GM19035 (cell line): Measurements from ENCODE around the gene RUNX1.

Experiments
- ATAC-seq: cut with Tn5 transposase; IDR thresholded peaks from one replicate; pipeline ENCODE4 v1.9.1; 2021; ENCODE audit not compliant: unreplicated experiment

RUNX1 gene

DNA sequence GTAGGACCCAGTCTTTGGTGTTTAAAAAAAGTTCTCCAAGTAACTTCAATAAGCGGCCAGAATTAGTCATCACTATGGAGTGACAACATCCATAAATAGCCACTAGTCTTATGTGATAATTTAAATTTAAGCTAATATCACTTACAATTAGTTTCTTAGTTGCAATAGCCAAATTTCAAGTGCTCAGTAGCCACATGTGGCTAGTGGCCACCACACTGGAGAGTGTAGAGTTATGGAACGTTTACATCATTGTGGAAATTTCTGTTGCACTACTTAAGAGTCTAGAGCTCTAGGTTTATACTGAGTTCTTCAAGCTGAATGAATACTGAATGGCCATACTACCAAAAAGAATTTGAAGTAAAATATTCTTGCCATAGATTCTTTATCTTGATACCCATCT is 121.1 kb downstream of the RUNX1 start:
- ATAC-seq: no peak

- ATAC-seq: no peak
Observed at GRCh38 chr21:34926803-34927467, 122.2 kb downstream of the RUNX1 start.

DNA sequence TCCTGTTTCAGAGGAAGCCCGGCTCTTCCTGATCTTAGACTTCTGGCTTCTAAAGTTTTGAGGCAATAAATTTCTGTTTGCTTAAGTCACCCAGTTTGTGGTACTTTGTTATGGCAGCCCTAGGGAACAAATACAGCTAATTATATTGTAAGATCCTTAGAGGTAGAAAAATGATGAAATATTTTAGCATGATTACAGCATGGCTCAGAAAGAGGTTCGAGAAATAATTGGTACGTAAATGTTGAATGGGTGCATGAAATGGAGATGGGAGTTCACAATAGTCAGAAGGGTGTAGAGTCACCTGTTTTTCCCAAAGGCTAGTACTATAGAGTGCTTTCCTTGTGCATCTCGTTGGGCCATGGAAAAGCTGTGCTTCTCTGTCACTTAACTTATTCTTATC is 123.5 kb downstream of the RUNX1 start:
- no peak for ATAC-seq

GRCh38 chr21:34924771-34925419 is 124.2 kb downstream of the RUNX1 start:
- no peak for ATAC-seq

DNA sequence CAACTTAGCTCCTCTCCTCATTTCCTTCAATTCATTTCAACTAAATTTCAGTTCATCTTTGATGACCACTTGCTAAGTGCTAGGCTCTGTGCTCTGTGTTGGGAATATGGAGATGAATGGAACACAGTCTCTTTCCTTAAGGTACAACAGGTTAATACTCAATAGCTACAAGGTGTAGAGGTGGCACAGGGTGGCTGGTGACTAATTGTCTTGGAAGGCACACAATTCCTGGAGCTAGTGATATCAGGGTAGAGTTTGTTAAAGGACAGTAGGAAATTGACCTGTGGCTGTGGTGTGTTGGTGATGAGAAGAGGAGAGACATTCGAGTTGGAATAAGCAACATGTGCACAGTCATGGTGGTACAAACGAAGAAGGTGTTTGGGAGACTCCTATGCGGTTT is 124.9 kb downstream of the RUNX1 start:
- no peak for ATAC-seq

GRCh38 chr21:34923626-34924025 is 125.5 kb downstream of the RUNX1 start:
- ATAC-seq: no peak

- ATAC-seq: no peak
Observed at GRCh38 chr21:34923202-34923601, 125.9 kb downstream of the RUNX1 start.

DNA sequence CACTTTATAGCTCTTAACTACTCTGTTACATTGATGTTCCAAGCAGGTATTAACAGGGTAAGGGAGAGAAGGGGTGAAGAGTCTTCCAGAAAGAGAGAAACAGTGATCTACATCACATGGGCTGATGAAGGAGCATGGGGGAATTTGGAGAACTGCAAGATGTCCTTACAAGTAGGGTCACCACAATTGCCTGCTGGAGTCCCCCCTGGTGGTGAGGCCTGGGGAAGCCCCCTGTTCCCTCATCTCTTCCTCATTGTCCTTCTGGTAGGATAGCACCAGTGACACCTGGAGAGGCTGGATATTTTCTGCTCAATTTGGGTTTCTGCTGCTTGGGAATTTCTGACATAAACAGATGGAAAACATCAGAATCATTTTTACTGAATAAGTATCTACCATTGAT is 126.6 kb downstream of the RUNX1 start:
- ATAC-seq: no peak

- ATAC-seq: no peak
Observed at GRCh38 chr21:34921151-34921550, 128.0 kb downstream of the RUNX1 start.

GRCh38 chr21:34919406-34919805 is 129.7 kb downstream of the RUNX1 start:
- ATAC-seq: no peak

GRCh38 chr21:34916446-34916845 is 132.7 kb downstream of the RUNX1 start:
- ATAC-seq: no peak

DNA sequence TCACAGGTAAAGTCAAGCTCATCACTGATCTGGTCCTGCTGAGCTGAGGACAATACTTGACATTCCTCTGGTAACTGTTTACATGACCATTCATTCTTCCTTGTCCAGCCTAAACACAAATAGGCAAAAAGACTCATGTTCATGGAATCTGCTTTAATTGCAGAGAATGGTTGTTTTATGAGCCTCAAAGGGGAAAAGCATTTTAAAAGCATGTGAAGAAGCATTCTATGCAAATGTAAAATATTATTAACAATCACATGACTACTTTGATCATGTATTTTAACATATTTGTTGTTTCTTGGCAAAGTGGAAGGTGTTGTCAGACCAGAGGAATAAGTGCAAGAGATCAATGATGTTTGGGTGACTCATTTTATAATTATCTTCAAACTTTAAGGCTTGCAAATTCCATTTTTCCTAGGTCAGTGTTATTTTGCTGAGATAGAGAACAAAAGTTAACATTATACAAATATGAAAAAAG is 133.7 kb downstream of the RUNX1 start:
- no peak for ATAC-seq

DNA sequence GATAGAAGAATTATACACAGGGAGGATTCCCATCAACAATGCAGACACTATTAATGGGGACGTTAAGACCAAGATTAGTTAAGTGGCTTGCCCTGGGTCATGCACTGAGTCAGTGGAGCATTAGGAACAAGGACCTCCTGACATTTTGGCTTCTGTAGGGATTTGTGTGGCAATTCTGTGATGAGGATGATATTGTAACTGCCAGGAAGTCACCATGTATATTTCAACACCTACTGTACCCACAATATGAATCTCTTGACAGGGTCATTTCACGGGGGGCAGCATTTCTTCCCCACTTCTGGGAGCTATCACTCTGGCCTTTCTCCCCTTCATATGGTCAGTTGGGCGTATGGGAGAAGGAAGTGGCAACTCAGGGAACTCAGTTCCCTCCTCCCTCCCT is 134.9 kb downstream of the RUNX1 start:
- no peak for ATAC-seq

DNA sequence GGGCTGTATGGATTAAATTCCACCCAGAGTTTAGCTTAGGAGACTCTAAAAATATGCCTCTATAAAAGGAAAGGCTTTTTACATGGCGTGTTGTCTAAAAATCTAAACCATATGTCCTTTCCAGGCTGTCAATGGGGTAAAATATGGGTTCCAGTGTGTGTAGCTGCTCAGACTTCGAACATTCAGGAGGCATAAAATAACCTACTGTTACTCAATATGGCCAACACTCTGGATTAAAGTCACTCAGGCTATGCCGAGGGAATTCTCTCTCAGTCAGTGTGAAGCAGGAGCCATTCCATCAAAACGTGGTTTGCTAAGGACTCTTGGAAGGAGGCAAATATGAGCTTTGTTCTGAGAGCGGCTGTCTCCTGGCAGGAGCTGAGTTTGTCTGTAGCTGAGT is 135.3 kb downstream of the RUNX1 start:
- ATAC-seq: no peak

DNA sequence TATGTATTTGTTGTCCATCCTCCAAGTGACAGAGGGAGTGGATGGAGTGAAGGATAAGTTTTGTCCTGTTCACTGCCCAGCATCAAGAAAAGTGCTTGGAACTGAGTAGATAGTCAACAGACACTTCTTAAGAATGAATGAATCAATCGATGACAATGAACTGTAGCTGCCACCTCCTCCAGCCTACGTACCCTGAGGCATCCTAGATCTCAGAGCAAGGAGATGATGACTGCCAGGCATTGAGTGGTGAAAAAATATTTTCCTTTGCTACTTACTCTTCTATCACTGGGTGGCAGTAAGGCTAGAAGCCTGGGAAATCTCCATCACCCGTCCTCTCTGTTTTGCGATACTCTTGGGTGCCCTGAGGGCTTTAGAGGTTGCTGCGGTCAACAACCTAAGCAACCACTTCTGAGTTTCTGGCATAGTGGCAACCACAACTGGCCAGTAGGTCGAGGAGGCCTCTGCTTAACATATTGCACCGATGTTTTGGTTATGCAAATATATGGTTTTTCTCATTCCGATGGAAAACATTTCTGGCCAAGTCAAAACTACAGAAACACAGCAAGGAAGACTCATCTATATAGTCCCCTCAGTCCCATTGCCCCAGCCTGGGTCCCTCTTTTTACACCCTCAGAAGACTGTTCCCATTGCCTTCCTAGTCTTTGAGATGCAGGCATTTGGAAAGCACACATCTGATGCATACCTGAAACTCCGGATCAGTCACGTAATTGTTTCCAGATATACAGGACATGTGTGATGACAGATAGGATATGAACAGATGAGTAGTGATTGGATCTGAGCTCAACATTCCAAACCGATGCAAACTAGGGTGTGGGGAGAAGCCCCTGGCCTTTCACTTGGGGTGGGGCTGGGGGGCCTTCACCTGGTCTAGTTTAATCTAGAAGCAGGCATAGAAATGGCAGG is 136.8 kb downstream of the RUNX1 start:
- no peak for ATAC-seq

DNA sequence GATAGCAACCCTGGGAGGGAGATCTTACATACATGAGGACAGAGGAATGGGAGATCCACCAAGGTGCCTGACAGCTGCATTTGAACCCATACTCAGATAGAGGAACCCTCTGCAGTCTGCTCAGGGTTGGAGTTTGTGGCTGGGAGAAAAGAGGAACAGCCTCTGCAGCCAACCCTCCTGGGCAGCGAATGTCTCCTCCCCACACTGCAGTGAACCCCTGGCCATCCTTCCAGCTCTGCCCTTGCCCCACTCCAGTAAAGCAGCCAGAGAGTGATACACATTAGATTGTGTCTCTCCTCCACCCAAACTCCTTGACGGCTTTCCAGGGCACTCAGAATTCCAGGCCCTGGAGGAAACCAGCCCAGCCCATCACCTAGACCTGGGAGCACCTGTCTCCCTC is 137.7 kb downstream of the RUNX1 start:
- no peak for ATAC-seq

- ATAC-seq: no peak
Observed at GRCh38 chr21:34910396-34910795, 138.7 kb downstream of the RUNX1 start.

DNA sequence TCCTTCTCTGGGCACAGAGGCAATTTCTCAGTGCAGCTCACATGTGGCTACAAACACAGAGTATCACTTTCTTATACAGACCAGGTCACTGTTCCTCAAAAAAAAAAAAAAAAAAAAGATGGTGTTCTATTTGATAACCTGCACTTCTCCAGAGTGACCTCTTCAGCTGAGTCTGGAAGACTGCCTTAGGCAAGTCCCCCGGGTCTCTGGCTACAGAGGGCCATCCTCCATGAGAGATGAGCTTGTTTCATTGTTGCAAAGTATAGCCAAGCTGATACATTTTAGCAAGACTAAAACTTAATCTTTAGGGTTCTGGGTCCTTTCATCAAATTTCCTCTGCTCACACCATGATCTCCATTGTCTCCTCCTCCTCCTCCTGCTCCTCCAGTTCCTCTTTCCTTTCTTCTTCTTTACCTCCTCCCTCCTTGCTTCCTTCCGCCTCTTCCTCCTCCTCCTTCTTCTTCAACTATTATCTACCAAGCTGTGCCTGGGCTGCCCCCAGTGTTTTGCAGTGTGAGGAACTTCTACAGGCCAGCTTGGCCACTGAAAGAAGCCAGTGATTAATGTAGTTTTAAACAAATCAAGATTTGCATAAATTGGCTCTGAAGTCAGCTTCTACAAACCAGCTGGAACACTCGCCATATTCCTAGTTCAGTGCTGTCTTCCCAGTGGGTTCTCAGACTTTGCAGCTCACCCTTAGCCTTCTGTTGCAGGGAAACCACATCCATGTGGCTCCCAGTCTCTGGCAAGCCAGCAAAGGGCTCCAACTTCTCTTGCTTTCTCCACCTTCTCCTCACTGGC is 139.4 kb downstream of the RUNX1 start:
- ATAC-seq: no peak

DNA sequence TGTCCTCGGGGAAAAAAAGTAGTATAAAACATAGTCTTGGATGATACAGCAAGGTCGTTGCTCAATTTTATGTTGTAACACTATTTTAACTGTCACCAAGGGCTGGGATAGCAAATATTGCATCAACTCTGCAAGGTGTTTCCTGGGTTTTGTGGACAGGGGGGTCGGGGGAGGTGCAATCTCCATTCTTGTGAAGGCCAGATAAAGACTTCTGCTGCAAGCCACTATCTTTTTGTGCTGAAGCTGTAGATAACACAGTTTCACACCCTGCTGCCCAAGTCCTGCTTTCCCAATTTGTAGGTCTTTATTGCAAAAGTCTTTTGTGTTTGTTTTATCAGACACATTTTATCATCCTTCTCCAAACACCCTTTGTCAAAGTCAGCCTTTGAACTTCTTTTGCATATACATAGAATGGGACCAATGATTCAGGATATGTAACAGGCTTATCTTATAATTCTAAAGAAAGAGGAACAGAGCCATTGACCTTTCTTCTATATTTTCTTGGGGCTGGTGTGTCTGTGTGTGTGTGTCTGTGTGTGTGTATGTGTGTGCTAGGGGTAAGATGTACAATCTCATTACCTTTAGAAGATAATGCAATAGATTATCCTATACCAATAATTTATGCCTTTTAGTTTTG is 140.6 kb downstream of the RUNX1 start:
- ATAC-seq: no peak
